GM19328 (cell line): Measurements from ENCODE around the gene ELP4.

Source experiments
- ATAC-seq: cut with Tn5 transposase; IDR thresholded peaks from one replicate; pipeline ENCODE4 v1.9.1; 2021; ENCODE audit warnings: mild to moderate bottlenecking, moderate library complexity; ENCODE audit not compliant: unreplicated experiment

The ELP4 gene

GRCh38 chr11:31821235-31821764, 311.7 kb downstream of the ELP4 start:
- no peak for ATAC-seq

- no peak for ATAC-seq
Observed at GRCh38 chr11:31821766-31822165, 312.2 kb downstream of the ELP4 start.

- no peak for ATAC-seq
Observed at GRCh38 chr11:31822175-31822926, 312.8 kb downstream of the ELP4 start.

GRCh38 chr11:31822927-31823643, 313.5 kb downstream of the ELP4 start:
- ATAC-seq, result no peak

GRCh38 chr11:31823644-31824331, 314.2 kb downstream of the ELP4 start:
- ATAC-seq, result no peak

GRCh38 chr11:31824332-31824878, 314.8 kb downstream of the ELP4 start:
- no peak for ATAC-seq

GRCh38 chr11:31824879-31825837, 315.6 kb downstream of the ELP4 start:
- no peak for ATAC-seq

- no peak for ATAC-seq
Observed at GRCh38 chr11:31825838-31826484, 316.4 kb downstream of the ELP4 start.

- ATAC-seq, result no peak
Observed at GRCh38 chr11:31826536-31827438, 317.2 kb downstream of the ELP4 start.

GRCh38 chr11:31827455-31828206, 318.1 kb downstream of the ELP4 start:
- ATAC-seq, result no peak

GRCh38 chr11:31828217-31828616, 318.6 kb downstream of the ELP4 start:
- ATAC-seq, result no peak

- no peak for ATAC-seq
Observed at GRCh38 chr11:31830406-31830805, 320.8 kb downstream of the ELP4 start.

- ATAC-seq, result no peak
Observed at GRCh38 chr11:31834237-31834636, 324.7 kb downstream of the ELP4 start.
